Activated T-cell treated with anti-CD3 and anti-CD28 coated beads for 24 hours (primary cell): ENCODE results near the gene GPC4.
"Not testable (repeated sequence)": the region's sequence is repeated elsewhere in the genome, so short reads cannot be mapped to it uniquely, and the experiment has no call there.

Experiments used
- DNase-seq: peaks from one replicate; pipeline ENCODE4 v3.0.0-alpha.2; 2020; ENCODE audit warnings: low read depth

GPC4 gene

DNA sequence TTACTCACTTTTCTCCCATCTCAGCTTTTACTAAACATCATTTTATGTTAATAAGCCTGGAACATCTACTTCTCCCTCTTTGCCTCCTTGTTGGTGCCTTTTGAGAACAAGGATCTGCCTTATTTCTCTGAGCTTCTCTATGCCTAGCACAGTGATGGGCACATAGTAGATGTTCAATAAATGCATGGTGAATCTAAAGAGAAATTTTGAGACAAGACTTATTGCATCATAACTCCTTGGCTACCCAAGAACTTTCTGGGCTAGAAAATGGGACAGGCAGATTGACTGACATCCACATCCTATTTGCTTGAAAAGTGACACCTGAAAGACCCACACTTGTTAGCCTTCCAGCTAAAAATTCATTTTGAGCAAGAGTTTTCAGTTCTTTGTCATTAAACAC lies 109.9 kb downstream of the GPC4 start:
- DNase-seq, result no peak

GRCh38 chrX:133302775-133303445 lies 112.4 kb downstream of the GPC4 start:
- no peak for DNase-seq

DNA sequence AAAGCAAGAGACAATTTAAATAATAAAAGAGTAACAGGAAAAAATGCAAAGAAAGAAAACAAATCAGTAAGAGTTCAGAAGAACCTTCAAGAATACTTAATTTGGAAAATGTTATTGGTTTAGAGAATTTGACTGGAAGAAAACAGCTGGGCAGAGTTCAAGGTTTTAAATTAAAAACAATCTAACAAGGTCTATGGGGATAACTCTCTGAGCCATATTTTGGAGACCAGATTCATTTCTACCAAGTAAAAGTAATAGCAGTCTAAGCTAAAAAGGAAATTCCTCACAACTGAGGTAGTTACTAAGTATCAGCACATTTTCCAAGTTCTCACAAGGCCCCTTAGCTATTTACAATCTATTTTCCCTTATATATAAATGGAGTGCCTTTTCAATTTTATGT lies 114.7 kb downstream of the GPC4 start:
- DNase-seq, result no peak

- no peak for DNase-seq
Observed at GRCh38 chrX:133297284-133297683, 118.0 kb downstream of the GPC4 start.

- DNase-seq, result no peak
Observed at GRCh38 chrX:133294126-133294525, 121.2 kb downstream of the GPC4 start.

DNA sequence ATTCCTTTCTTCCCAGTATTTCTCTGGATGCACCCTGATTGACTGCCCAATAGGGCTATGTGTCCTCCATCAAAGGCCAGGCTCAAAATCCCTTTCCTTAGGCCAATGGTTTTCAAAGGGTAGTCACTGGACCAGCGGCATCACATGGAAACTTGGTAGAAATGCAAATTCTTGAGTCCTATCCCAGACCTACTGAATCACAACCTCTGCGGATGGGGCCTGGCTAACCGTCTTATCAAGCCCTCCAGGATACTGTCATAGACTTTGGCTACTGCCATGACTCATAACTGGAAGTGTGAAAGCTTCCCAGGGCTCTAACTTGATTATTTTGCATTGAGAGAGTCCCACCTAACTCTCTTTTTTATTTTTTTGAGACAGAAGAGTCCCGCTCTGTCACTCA lies 125.2 kb downstream of the GPC4 start:
- no peak for DNase-seq

DNA sequence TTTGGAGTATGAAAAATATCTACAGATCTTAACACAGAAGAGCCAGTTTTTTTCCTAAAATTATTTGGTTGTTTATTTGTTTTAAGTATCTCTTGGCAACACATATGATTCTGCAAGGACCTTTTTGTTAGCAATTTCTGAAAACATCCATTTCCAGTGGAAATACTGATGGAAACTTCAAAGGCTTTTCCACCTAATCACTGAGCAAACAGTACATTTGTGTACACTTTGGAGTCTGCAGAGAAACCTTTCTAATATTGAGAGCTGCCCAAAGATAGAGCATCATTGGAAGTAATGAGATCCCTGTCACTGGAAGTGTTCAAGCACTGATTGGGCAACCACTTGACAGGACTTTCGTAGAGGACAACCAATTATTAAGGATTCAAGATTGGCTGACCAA lies 127.4 kb downstream of the GPC4 start:
- no peak for DNase-seq

DNA sequence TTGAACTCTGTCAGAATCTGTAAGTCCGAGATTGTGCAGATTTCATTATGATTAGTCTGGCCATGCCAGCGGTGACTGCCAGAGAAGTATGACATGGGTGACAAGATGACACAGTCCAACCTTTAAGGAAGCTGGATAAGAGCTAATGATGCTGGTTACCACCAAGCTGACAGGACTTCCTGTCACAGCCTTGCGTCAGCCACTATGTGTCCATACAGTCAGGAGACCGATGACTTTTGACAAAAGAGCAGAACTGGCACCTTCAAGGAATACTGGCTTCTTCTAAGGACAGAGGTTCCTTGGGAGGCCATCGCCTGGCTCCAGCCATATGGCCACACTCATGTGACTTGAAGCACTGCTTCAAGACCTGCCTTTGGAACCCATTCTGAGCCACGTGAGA lies 129.9 kb downstream of the GPC4 start:
- no peak for DNase-seq

- not testable (repeated sequence) for DNase-seq
Observed at GRCh38 chrX:133279112-133279730, 136.1 kb downstream of the GPC4 start.

GRCh38 chrX:133273180-133273579 lies 142.1 kb downstream of the GPC4 start:
- no peak for DNase-seq

DNA sequence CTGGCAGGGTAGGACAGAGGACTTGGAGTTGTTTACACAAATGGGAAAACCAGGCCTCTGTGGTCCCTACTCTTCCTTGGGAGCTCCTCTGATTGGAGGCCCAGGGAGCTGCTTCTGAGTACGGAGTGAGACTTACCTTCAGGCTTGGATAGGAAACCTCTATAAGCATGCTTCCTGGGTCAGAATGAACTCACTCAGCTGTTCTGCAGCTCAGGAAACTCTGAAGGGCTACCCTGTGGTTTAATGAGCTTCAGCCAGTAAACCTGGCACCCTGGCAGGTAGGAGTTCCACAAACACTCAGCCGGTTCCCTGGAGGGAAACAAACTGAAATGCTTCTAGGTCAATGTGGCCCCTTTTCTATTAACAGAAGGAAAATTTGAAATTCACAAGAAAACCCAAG lies 146.1 kb downstream of the GPC4 start:
- DNase-seq, result no peak

GRCh38 chrX:133267621-133268020 lies 147.7 kb downstream of the GPC4 start:
- DNase-seq, result no peak

DNA sequence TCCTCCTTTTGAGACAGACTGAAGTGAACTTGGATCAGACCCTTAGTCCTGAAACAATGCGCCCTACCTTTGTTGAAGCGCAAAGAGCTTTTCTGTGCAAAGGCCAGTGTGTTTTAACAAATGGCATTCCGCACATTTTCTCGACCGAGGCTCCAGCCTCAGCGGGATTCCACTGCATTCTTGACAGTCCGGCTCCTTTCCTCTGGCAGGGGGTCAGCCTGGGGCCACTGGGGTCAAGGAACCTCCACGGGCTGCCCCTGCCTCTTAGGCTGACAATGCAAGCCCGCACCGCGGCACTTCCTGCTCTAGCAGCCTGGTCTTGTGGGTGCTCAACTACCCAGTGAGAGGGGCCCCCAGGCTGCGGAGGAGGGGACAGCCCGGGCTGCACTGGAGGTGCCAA lies 150.0 kb downstream of the GPC4 start:
- no peak for DNase-seq

GRCh38 chrX:133258481-133258880 lies 156.8 kb downstream of the GPC4 start:
- no peak for DNase-seq

- no peak for DNase-seq
Observed at GRCh38 chrX:133254666-133255065, 160.6 kb downstream of the GPC4 start.

DNA sequence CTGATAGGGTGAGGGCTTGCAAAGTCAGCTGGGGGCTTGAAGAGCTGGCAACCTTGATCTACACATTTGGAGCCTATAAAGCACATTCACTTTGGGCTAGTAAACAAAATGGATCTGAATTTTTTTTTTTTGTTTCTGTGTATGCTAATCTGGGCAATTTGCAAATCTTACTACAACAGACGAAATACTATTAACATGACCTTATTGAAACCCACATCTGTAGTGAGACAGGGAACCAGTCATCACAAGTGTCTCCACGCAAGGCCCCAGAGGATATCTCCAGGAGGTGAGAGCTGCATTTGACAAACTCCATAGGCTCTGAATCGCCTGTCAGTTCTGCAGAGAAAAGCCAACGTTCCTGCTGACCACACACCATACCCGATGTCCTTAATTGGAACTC lies 164.1 kb downstream of the GPC4 start:
- no peak for DNase-seq

DNA sequence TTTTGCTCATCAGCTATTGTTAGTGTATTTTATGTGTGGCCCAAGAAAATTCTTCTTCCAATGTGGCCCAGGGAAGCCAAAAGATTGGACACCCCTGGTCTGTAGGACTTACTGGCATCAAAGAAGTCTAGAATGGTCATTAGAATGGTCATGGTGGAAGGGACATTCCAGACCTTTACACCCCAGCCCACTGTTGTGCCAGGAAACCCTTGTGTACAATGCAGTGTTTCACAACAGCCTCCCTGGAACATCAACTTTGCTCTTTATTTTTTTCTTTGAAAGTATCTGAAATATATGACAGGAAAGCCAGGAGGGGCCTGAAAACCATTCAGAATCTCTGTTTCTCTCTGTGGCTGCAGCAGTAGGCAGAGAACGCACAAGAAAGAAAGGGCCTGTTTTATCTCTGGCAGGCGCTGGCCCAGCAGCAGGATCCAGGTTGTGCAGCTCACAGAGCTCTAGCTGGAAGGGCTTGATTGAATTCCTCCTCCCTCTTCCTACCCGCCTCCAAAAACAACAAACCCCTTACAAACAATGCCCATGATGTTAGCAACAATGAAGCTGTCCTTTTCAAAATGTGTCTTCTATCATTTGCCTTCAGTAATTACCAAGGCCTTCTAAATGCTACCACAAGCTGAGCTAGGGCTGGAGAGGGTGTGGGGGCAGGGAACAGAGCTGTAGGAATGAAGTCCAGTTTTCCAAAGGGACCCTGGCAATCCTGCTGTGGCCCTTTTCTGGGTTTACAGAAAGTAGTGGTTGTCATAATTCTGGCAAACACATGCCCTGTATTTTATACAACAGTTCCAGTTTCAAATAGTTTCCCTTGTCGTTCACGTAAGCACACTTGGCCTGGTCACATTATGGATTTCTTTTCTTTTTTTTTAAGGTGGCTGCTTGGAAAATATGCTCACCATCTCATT lies 164.8 kb downstream of the GPC4 start:
- no peak for DNase-seq
